EH (cell line): ENCODE data around the gene ATP5PD.
"Not testable (repeated sequence)": the region's sequence is repeated elsewhere in the genome, so short reads cannot be mapped to it uniquely, and the experiment has no call there.

Source experiments
- DNase-seq: peaks from one replicate; pipeline ENCODE4 v3.0.0-alpha.2; 2015; ENCODE audit warnings: low read depth

The ATP5PD gene

GRCh38 chr17:75051941-75052340 lies 5.2 kb upstream of the ATP5PD start:
- DNase-seq = no peak

GRCh38 chr17:75049706-75050105 lies 2.9 kb upstream of the ATP5PD start:
- no peak for DNase-seq

GRCh38 chr17:75049057-75049456 lies 2.3 kb upstream of the ATP5PD start:
- no peak for DNase-seq

- DNase-seq = peak; percentile 37
Measured at GRCh38 chr17:75048249-75048878, 1.6 kb upstream of the ATP5PD start.

GRCh38 chr17:75047398-75048098 lies 779 bp upstream of the ATP5PD start:
- peak; percentile 6 for DNase-seq

- DNase-seq = not testable (repeated sequence)
Measured at GRCh38 chr17:75045946-75046406, 793 bp downstream of the ATP5PD start.

- DNase-seq = no peak
Measured at GRCh38 chr17:75044716-75045115, 2.1 kb downstream of the ATP5PD start.

GRCh38 chr17:75043789-75044188 lies 3.0 kb downstream of the ATP5PD start:
- not testable (repeated sequence) for DNase-seq

GRCh38 chr17:75041656-75042280 lies 5.0 kb downstream of the ATP5PD start:
- DNase-seq = no peak

- DNase-seq = no peak
Measured at GRCh38 chr17:75039238-75039637, 7.5 kb downstream of the ATP5PD start.

- DNase-seq = peak; percentile 67
Measured at GRCh38 chr17:75036643-75037268, 10.0 kb downstream of the ATP5PD start.

GRCh38 chr17:75034236-75034908 lies 12.4 kb downstream of the ATP5PD start:
- DNase-seq = peak; percentile 93

GRCh38 chr17:75033346-75034235 lies 13.2 kb downstream of the ATP5PD start:
- peak; percentile 93 for DNase-seq

GRCh38 chr17:75032720-75033280 lies 14.0 kb downstream of the ATP5PD start:
- DNase-seq = peak; percentile 48

- peak; percentile 89 for DNase-seq
Measured at GRCh38 chr17:75031972-75032719, 14.6 kb downstream of the ATP5PD start.

- no peak for DNase-seq
Measured at GRCh38 chr17:75030161-75030560, 16.6 kb downstream of the ATP5PD start.

- not testable (repeated sequence) for DNase-seq
Measured at GRCh38 chr17:75026650-75027049, 20.1 kb downstream of the ATP5PD start.

GRCh38 chr17:75025398-75025734 lies 21.4 kb downstream of the ATP5PD start:
- DNase-seq = not testable (repeated sequence)

GRCh38 chr17:75024686-75025397 lies 21.9 kb downstream of the ATP5PD start:
- no peak for DNase-seq
